Mucosa of rectum (tissue), 2 donors: ENCODE data around the gene HDLBP.

Experiments used
- H3K27ac ChIP-seq, 2 donors: one replicate each; pipeline ENCODE4 v1.7.0; 2013; ENCODE audit warnings: inconsistent platforms in 2 of 2, low read depth in 2 of 2, low read length in 2 of 2
- H3K27me3 ChIP-seq, 2 donors: one replicate each; pipeline ENCODE4 v1.7.0; 2013; ENCODE audit warnings: low read length in 2 of 2; ENCODE audit not compliant: control insufficient read depth in 2 of 2, insufficient read depth in 2 of 2
- H3K36me3 ChIP-seq, 2 donors: one replicate each; pipeline ENCODE4 v1.7.0; 2013; ENCODE audit warnings: low read length in 2 of 2; ENCODE audit not compliant: control insufficient read depth in 2 of 2, insufficient read depth in 2 of 2
- H3K4me1 ChIP-seq, 2 donors: one replicate each; pipeline ENCODE4 v1.7.0; 2013; ENCODE audit warnings: low read length in 2 of 2, mild to moderate bottlenecking in 1 of 2; ENCODE audit not compliant: control insufficient read depth in 2 of 2, insufficient read depth in 2 of 2
- H3K4me3 ChIP-seq, 2 donors: one replicate each; pipeline ENCODE4 v1.7.0; 2013; ENCODE audit warnings: low read length in 2 of 2
- H3K9ac ChIP-seq, 2 donors: one replicate each; pipeline ENCODE4 v1.7.0; 2013; ENCODE audit warnings: low read length in 2 of 2, low read depth in 1 of 2, mild to moderate bottlenecking in 1 of 2
- H3K9me3 ChIP-seq, 2 donors: one replicate each; pipeline ENCODE4 v1.7.0; 2013; ENCODE audit warnings: low read length in 2 of 2; ENCODE audit not compliant: control insufficient read depth in 2 of 2
- donor health status: healthy.
- donor health status: Normal muscosa, but diverticular disease.

The HDLBP gene

GRCh38 chr2:241291153-241291552 is 24.3 kb downstream of the HDLBP start:
- no peaks in the 10 kb centered on the region for H3K27me3 ChIP-seq
- no peak overlapping the region for H3K27ac ChIP-seq
- peaks cover 0 to 3% of the 10 kb centered on the region in 2 donors for H3K4me1 ChIP-seq

GRCh38 chr2:241289597-241289996 is 25.9 kb downstream of the HDLBP start:
- H3K27ac ChIP-seq = no peak overlapping the region
- no peaks in the 10 kb centered on the region for H3K9me3 ChIP-seq
- no peak overlapping the region for H3K9ac ChIP-seq
- no peak overlapping the region for H3K4me3 ChIP-seq
- no peaks in the 10 kb centered on the region for H3K27me3 ChIP-seq
- no peaks in the 10 kb centered on the region for H3K36me3 ChIP-seq
- H3K4me1 ChIP-seq = peaks cover 0 to 3% of the 10 kb centered on the region in 2 donors

More at GRCh38 chr2:241291153-241291552, 24.3 kb downstream of the HDLBP start:
- Histone ChIP-seq H3K9ac (no peak overlapping the region), H3K4me3 (no peak overlapping the region), H3K36me3 (no peaks in the 10 kb centered on the region), H3K9me3 (no peaks in the 10 kb centered on the region)

- Histone ChIP-seq H3K27me3 (no peaks in the 10 kb centered on the region), H3K4me1 (peaks cover 0 to 3% of the 10 kb centered on the region in 2 donors), H3K27ac (no peak overlapping the region), H3K9me3 (no peaks in the 10 kb centered on the region), H3K9ac (no peak overlapping the region), H3K4me3 (no peak overlapping the region), H3K36me3 (no peaks in the 10 kb centered on the region)
These were observed 26.4 kb downstream of the HDLBP start for GRCh38 chr2:241289053-241289452.

- Histone ChIP-seq H3K4me3 (no peak overlapping the region), H3K27me3 (no peaks in the 10 kb centered on the region), H3K27ac (no peak overlapping the region), H3K36me3 (no peaks in the 10 kb centered on the region), H3K9me3 (no peaks in the 10 kb centered on the region), H3K4me1 (peaks cover 0 to 3% of the 10 kb centered on the region in 2 donors), H3K9ac (no peak overlapping the region)
These were observed 27.1 kb downstream of the HDLBP start for GRCh38 chr2:241288324-241288888.

- Histone ChIP-seq H3K36me3 (no peaks in the 10 kb centered on the region), H3K27me3 (no peaks in the 10 kb centered on the region), H3K4me3 (no peak overlapping the region), H3K9ac (no peak overlapping the region), H3K27ac (no peak overlapping the region), H3K9me3 (no peaks in the 10 kb centered on the region), H3K4me1 (peaks cover 0 to 3% of the 10 kb centered on the region in 2 donors)
These were observed 29.0 kb downstream of the HDLBP start for GRCh38 chr2:241286348-241287090.

- no peaks in the 10 kb centered on the region for H3K36me3 ChIP-seq
- H3K9me3 ChIP-seq = no peaks in the 10 kb centered on the region
- peaks cover 0 to 3% of the 10 kb centered on the region in 2 donors for H3K4me1 ChIP-seq
- H3K4me3 ChIP-seq = no peak overlapping the region
- no peaks in the 10 kb centered on the region for H3K27me3 ChIP-seq
- H3K27ac ChIP-seq = no peak overlapping the region
- no peak overlapping the region for H3K9ac ChIP-seq
These were observed 29.9 kb downstream of the HDLBP start for GRCh38 chr2:241285596-241285995.

GRCh38 chr2:241282555-241282954 is 32.9 kb downstream of the HDLBP start:
- Histone ChIP-seq H3K4me1 (no peaks in the 10 kb centered on the region), H3K9me3 (no peaks in the 10 kb centered on the region), H3K9ac (no peak overlapping the region), H3K36me3 (no peaks in the 10 kb centered on the region), H3K4me3 (no peak overlapping the region), H3K27me3 (no peaks in the 10 kb centered on the region), H3K27ac (no peak overlapping the region)

- no peaks in the 10 kb centered on the region for H3K27me3 ChIP-seq
- H3K9me3 ChIP-seq = no peaks in the 10 kb centered on the region
- no peak overlapping the region for H3K4me3 ChIP-seq
- no peaks in the 10 kb centered on the region for H3K36me3 ChIP-seq
- no peak overlapping the region for H3K27ac ChIP-seq
- H3K9ac ChIP-seq = no peak overlapping the region
- no peaks in the 10 kb centered on the region for H3K4me1 ChIP-seq
These were observed 35.2 kb downstream of the HDLBP start for GRCh38 chr2:241280291-241280690.

GRCh38 chr2:241279828-241280227 is 35.6 kb downstream of the HDLBP start:
- Histone ChIP-seq H3K27ac (no peak overlapping the region), H3K4me3 (no peak overlapping the region), H3K36me3 (no peaks in the 10 kb centered on the region), H3K9me3 (no peaks in the 10 kb centered on the region), H3K4me1 (no peaks in the 10 kb centered on the region), H3K9ac (no peak overlapping the region), H3K27me3 (no peaks in the 10 kb centered on the region)

GRCh38 chr2:241279413-241279812 is 36.1 kb downstream of the HDLBP start:
- no peak overlapping the region for H3K9ac ChIP-seq
- H3K9me3 ChIP-seq = no peaks in the 10 kb centered on the region
- H3K4me3 ChIP-seq = no peak overlapping the region
- no peaks in the 10 kb centered on the region for H3K4me1 ChIP-seq
- H3K27ac ChIP-seq = no peak overlapping the region
- H3K27me3 ChIP-seq = no peaks in the 10 kb centered on the region
- H3K36me3 ChIP-seq = no peaks in the 10 kb centered on the region
